Stimulated activated CD8-positive, alpha-beta memory T cell treated with anti-CD3 and anti-CD28 coated beads, Interleukin-12 subunit alpha, Interleukin-12 subunit beta, amount 100 ng/mL, for 4 hours (primary cell): Measurements from ENCODE around the gene HES6.
"Not testable (repeated sequence)": the region's sequence is repeated elsewhere in the genome, so short reads cannot be mapped to it uniquely, and the experiment has no call there.

Source experiments
- DNase-seq: peaks from one replicate; pipeline ENCODE4 v3.0.0-alpha.2; 2020; ENCODE audit warnings: low read depth

The HES6 gene

DNA sequence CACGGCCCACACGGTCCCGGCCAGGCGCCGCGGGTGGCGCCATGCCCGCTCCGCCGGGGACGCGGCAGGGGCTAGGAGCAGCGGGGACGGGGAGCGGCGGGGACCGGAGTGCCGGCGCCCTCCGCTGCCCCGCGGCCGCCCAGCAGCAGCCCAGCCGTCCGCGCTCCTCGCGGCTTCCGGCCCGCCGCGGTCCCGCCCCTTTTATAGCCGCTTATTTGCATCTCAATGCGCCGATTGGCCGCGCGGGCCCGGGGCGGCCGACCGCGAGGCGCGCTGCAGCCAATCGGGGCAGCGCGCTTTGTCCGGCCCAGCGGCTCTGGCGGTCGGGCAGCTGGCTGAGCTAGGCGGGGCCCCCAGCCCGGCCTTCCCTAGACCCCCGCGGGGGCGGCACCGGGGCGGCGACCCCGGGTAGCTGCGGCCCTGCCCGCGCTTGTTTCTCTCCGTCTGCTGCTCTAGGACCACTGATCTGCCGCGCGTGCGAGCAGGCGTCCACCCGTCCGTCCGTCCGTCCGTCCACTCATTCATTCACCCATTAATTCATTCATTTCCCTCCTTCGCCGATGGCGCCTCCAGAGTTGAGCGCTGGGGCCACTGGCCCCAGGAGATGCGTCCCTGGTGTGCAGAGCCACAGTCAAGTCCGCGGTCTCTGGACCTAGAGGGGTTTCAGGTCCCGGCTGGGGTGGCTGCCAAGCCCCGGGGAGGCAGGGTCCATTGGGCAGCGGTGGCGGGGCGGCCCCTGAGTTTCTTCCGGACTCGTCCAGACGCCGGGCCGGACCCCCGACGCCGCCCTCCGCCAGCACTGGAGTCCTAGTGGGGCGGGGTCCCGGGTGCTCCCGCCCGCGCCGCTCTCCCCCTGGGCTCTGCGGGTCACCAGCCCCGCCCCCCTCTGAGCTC is at the start of gene HES6:
TSS of gene HES6 (minus strand) at position 176 of the 894 bp plus-strand sequence. CDS start at position 43, 133 bp downstream.
- DNase-seq, result peak; percentile 67

GRCh38 chr2:238289574-238289973 is 49.7 kb upstream of the HES6 start:
- DNase-seq, result no peak

GRCh38 chr2:238288650-238289573 is 49.1 kb upstream of the HES6 start:
- DNase-seq, result peak; percentile 96

DNA sequence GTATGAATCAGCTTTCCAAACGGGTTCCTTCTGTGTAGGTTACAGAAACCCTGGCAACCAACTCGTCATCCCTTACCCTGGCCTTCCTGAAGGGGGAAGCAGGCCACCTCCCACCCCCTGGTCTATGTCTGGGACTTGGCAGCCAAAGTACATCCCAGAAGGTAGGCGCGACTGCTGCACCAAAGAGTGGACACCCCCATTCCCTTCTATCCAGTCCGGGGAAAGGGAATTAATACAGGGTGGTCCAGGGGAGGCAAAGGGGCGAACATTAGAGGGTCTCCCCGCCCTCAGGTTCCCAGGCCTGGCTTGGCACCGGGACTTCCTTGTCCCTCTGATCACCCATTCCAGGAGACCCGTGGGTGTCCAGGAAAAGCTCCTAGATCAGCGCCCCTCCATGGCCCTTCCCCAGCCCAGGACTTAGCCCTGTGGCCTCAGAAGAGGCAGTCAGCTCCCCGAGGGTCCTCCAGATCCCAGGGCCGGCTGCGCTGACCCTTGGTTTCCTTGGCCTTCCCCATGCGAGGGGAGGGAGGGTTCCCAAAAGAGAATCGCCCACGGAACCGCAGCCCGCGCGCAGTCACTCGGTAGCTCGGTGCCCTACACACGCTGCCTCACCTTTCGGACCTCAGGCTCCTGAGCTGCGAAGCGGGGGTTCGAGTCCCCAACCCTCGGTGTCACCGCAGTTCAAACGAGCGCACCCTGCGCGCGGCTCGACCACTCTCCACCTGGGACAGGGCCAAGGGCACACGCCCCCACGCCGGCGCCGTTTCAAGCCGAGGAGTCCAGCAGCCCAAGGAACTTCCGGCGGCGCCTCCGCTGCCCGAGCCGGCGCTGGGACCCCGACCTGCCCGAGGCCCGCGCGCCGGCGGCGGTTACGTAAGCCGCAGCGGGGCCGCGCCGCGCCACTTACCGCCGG is 48.2 kb upstream of the HES6 start, which contains the start of gene PER2:
TSS of gene PER2 (minus strand) at position 874 of the 913 bp plus-strand sequence. CDS start 10,674 bp downstream, outside the sequence.
- no peak for DNase-seq

GRCh38 chr2:238286987-238287736 is 47.3 kb upstream of the HES6 start:
- no peak for DNase-seq

- DNase-seq, result no peak
Observed at GRCh38 chr2:238286551-238286950, 46.7 kb upstream of the HES6 start.

- no peak for DNase-seq
Observed at GRCh38 chr2:238286095-238286494, 46.3 kb upstream of the HES6 start.

- no peak for DNase-seq
Observed at GRCh38 chr2:238285653-238286082, 45.8 kb upstream of the HES6 start.

- DNase-seq, result no peak
Observed at GRCh38 chr2:238284802-238285515, 45.1 kb upstream of the HES6 start.

DNA sequence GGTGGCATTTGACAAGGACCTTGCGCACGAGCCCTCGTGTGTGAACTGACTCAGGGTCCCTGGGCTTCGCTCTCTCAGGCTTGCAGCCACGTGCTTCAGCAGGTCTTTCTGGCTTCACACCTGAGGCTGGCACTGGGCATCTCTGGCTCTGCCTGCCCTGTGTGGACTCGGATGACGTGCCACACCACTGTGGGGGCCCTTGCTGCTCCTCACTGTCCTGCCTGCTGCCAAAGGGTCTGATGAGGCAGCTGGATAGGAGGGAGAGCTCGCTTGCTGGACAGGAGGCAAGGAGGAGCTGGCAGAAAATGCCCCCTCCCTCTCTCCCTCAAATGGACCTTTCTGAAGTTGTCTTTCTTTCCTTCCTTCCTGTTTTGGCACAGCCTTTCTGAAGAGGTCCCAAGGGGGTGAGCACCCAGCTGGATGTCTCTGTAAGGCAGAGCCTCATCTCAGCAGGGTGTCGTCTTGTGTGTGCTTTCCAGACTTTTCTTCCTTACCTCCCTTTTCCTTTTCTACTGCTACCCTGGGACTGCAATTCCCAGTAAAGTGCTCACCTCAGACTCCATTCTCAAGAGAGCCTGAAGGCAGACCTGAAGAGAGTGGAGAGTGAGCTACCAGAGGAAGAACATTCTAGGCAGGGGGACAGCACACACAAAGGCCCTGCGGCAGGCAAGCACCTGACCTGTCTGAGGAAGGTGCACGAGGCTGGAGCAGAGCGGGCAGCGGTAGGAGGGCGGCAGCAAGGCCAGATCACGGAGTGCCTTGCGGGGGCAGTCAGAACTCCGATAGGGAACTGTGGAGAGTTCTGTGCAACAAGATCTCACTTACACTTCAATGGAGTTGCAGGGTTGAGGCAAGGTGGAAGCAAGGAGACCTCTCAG is 43.3 kb upstream of the HES6 start:
- DNase-seq, result no peak

- DNase-seq, result no peak
Observed at GRCh38 chr2:238281826-238282480, 42.1 kb upstream of the HES6 start.

DNA sequence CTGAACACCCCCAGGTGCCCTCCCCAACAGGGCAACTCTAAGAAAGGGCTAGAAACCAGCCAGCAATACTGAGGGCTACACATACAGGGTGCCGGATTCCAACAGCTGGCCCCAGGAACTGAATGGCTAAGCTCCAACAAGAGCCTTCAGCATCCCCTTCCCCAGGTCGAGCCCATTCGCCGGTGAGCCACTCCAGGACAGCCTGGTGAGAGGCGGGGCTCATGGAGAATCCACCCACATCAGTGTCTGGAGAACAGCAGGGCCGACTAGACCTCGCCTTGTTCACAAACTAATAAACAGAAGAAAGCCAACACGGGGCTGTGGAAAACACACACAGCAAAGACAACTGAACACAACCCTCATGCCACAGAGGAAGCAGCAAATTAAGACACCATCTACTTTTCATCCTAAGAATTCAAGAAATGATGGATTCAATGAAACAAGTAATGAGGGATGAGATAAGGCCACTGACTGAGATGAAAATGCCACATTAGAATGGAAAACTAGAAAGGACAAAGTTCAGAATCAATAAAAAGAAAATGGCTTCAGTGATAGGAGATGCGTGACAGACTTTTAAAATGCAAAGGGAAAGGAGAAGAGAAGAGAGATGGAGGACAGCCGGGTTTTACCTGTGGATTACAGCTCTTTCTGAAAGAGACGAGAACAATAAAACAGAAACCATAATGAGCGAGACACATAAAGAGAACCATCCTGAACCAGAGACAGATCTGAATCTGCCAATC is 40.4 kb upstream of the HES6 start:
- DNase-seq, result no peak

- DNase-seq, result no peak
Observed at GRCh38 chr2:238279324-238279682, 39.5 kb upstream of the HES6 start.

DNA sequence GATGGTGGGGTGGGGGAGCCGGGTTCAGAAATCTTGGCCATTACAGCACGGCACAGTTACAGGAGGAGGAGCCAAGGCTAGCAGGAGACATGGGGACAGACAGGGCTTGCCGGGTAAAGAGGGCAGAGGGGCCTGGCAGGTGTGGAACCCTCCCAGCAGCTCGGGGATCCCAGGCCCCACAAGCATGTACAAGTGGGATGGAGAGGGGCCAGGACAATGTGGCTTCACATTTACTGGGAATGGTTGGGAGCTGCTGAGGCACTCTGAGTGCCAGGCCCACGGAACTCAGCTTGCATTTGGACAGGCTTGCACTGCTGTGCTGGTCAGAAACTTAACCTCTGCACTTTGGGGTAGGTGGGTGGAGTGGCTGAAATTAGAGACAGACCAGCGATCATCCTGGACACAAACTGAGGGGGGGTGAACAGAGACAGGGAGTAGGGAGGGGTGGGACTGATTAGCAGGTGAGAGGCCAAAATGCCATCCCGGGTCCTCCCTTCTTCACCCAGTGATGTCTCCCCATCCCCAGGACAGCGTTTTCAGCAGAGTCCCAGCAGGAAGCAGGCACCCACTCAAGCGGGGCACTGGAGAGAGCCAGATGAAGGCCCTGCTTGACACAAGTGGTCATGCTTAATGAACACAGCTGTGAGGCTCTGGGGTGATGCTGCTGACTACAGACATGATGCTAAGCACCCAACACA is 38.9 kb upstream of the HES6 start:
- no peak for DNase-seq

GRCh38 chr2:238277695-238278094 is 37.9 kb upstream of the HES6 start:
- DNase-seq, result no peak

- no peak for DNase-seq
Observed at GRCh38 chr2:238274152-238274865, 34.5 kb upstream of the HES6 start.

GRCh38 chr2:238273433-238273832 is 33.6 kb upstream of the HES6 start:
- not testable (repeated sequence) for DNase-seq
